HG03558 (cell line): ENCODE results near the gene CRIM1.

Source experiments
- ATAC-seq: cut with Tn5 transposase; IDR thresholded peaks from one replicate; pipeline ENCODE4 v1.9.1; 2021; ENCODE audit warnings: moderate number of reproducible peaks; ENCODE audit not compliant: unreplicated experiment; ENCODE audit errors: extremely low read depth

The CRIM1 gene

DNA sequence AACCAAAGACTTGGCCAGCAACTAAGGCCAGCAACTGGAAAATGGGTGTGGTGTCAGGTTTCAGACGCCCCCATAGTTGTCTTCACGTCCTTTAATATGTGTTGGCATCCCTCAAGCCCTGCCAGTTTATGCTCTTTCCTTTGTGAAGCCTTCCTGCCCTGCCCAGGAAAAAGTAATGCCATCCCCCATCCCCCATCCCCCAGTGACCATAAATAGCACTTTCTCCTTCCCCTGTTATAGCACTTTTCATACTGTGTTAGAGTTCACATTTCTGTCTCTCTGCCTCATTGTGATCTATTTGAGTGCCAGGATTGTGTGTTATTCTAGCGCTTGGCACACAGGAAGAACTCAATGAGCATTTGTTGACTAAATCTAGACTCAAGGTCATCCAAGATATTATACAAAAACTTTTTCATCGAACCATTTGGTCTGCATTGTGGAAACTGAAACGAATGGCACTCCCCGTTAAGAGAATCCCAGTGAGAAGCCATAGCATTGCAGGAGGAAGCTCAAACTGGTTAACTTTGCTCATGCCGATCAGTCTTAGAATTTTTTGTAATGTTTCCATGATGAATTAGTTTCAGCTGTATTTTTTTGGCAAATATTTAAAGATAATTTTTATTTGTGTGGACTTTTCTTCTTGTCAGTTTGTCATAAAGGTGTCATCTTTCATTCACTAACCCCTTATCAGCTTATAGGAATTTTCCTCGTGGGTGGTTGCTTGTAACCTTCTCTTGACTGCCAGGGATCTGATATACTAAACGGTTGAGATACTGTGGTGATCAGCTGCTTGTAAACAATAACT lies 15.7 kb downstream of the CRIM1 start:
- no peak for ATAC-seq

DNA sequence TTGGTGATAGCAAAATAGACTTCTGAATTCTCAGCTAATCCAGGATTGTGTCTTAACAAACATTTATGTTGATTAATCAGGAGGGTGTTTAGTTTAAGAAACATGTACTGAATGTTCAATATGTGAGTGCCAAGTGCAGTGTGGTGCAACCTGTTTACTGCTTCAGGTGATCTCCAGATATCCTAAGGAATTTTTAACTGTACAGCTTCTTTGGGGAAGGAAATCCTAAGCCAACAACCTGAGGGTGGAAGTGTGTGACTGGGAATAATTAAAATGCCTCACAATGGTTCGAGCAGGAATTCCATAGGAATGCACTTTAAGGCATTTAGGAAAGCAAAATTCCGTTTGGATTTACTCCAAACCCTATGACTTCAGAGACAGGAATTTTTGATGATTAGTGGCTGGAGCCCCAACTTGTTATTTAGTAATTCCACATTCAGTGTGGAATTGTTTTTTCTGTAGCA lies 16.4 kb downstream of the CRIM1 start:
- no peak for ATAC-seq

DNA sequence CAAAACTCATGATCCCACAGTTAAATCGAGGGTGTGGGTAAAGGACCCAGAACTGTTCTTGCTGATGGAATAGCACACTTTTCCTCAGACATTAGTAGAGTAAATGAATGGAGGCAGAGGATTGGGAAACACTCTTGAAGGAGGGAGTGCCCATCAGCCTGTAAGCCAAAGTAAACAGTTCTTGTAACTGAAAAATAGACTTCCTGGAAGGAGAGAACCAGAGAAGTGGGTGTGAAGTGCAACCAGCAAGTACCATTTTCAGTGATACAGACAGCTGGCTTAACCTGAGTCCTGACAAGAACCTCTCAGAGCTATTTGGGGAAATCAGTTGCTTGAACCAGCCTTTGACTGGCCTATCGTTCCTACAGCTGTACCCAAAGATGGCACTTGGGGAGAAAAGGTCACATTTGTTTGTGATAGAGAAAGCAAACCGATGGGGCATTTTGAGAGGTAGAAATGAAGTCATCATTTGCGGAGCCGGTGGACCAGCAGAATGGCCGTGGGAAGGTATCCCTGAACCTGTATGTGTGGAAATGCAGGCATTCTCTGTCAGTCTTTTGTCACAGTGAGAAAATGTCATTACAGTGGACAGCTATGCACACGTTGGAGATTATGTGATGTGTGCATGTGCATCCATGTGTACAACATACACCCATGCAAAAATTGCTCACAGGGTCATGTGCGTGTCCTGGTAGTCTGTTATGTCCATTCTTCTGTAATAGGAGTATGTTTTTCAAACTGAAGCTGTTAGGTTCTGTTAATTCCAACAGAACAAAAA lies 17.8 kb downstream of the CRIM1 start:
- ATAC-seq, result no peak

DNA sequence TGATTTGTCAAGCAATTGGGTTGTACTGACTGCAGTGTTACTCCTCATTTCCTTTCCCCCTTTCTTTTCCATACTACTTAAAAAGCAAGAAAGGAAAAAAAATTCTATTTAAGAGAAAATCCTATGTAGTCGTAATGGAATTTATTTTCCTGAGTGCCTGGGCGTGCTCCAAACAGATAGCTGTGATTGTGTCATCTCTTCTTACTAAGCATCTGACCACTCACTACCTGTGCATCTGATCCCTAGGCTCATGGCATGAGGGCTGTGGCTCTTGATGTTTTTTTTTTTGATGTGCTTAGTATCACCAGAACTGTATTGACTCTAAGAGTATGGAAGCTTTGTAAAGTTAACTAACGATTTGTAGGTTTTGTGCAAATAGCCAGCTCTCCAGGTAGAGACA lies 19.0 kb downstream of the CRIM1 start:
- ATAC-seq, result no peak

DNA sequence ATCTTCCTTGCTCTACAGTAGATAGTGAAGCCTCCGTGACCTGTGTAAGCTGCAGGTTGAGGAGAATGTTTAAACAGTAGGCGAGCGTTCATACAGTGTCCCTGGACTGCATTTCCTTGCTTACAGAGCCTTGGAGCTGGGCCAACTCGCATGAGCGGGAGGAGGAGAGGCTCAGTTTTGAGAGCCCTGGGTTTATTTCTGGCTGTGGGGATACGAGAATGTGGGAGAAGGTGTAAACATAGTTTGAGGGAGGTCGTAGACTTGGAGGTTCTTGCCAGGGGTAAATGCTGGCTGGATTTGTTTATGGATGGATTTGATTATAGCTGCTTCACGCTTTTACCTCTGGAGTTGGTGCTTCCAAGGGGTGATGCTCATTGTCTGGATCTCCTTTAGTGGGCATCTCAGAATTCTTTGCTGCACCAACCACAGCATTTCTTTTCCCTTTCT lies 20.8 kb downstream of the CRIM1 start:
- ATAC-seq, result no peak

DNA sequence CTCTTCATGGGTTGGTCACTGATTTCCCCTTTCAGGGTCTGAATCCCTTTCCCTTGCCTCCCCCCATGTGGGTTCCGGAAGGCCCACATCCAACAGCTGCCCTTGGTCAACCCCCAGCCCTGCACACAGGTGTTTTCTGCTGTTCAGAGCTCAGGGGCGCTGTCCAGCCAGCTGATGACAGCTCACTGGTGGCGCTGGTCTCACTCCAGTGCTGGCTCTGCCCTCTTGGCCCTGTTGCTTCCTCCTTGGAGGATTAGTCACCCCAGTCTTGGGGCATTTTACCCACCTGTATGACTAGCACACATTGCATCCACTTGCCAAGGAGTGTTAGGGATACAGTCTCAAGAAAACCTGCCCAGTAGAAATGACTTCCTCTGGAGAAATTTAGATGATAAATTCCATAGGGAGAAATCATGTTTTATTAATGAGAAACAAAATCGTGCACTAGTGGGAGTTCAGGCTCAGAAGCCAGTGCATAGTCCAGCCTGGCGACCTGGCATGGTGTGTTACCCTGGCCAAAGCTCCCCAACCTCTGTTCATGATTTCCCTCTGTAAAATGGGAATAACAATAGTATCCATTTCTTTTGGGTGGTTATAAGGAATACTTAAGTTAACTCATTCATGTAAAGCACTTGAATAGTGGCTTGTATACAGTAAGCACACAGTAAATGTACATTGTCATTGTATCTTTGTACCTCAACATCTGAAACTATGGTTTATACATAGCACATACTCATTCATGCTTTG lies 21.6 kb downstream of the CRIM1 start:
- no peak for ATAC-seq

DNA sequence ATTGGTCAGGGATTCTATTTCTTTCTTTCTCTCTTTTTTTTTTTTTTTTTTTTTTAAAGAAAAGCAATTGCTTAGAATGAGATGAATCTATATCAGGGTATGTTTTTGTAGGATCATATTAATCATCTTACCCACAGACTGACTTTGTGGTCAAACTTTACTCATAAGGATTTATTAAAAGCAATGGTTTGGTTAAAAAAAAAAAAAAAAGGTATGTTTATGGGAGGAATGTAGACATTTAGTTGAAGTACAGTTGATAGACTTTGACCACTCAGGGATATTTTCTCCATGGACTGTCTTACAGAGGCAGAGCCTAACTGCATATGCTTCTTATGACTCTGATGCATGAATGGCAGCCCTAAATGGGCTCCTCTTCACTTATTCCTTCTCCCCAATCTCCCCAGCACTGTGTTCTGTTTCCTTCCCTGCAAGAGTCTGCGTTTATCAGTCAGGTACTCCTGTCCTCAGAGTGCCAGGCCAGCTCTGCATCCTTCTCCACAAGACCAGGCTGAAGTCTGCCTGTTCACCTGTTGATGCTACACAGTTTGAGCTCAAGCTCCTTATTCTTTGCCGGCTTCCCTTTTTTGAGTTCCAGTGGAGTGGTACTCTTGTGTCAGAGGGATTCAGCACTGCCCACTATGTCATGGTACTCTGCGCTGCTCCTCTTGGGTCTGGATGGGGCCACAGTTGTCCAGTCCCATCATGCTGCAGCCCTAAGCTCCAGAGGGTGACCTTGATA lies 24.3 kb downstream of the CRIM1 start:
- ATAC-seq, result no peak

DNA sequence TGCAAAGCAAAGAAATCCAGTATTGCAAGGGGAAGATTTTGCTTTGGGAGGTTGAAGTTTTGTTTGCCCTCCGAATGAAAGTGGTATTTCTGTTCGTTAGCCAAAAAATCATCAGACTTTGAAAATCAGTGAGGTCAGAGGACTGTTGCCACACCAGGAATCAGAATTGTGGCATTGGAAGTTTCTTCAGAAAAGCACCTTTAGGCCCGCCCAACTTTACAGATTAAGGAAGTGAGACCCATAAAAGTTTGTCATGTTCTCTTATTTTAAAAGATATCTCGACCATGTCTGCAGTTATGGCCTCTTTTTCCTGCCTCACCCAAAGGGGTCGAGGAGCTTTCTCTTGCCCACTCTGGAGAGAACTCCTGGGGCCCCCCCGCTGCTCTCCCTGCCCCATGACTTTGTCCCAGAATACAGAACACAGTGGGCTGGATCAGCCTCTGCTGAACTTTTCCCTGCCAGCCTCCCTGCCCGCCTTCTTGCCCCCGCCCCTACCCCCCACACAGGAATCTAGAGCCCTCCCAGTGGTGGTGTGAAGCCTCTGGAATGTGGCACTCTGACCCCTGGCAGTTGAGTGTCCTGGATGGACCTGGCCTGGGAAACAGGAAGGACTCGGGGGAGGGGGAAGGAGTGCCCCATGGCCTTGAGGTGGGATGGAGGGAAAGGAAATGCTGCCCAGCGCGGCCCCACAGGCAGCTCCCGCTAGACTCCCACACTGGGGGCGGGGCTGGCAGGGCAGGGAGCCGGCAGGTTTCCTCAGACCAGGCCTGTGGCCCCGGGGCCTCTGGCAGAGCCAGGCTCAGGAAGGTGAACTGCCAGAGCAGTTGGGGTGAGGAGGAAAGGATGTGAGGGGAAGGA lies 25.3 kb downstream of the CRIM1 start:
- no peak for ATAC-seq

DNA sequence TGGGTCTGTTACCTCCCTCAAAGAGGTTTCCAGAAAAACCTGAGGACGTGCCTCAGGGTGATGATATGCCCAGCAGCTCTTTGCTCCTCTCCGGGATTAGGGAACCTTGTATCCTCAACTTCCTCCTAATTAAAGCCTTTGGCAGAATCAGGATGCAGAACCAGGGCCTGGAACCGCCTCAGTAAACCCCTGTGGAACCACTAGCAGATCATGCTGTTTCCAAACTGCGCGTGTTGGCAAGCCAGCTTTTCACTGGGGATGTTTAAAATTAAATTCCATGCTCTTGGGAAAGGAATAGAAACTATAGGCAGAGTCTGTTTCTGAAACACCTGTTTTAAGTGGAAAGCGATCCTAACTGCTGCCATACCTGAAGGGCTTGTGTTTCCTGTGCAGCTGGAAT lies 26.4 kb downstream of the CRIM1 start:
- no peak for ATAC-seq

DNA sequence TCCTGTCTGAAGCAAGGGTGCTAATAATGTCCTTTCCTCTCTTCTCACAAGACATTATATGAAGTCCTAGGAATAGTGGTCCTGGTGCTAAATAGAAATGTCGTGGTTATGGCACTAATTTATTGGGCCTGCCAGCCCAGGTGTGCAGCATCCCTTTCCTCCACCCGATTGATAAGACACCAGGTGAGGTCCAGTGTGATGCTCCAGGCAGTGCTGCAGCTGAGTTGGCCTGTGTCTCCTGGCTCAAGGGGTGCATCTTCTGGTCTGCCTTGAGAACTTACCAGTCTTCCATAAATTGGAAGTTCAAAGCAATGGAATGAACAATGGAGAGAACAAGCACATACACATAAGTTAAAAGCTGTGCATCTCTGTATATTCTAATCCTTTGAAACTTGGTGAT lies 26.9 kb downstream of the CRIM1 start:
- ATAC-seq, result no peak

DNA sequence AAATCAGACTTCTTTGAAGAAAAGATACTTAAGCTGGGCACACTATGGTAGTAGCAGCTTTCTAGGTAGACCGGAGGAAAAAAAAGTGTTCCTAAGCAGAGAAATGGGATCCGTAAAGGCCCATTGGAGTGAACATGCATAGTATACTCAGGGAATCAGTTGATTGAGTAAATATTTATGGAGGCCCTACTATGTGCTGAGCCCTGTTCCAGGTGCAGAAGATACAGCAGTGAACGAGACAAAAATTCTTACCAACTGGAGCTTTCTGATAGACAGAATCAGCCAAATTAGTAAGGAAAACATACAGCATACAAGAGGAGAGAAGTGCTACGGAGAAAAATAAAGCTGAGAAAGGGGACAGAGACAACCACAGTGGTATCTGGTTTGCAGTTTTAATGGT lies 28.1 kb downstream of the CRIM1 start:
- ATAC-seq, result no peak

DNA sequence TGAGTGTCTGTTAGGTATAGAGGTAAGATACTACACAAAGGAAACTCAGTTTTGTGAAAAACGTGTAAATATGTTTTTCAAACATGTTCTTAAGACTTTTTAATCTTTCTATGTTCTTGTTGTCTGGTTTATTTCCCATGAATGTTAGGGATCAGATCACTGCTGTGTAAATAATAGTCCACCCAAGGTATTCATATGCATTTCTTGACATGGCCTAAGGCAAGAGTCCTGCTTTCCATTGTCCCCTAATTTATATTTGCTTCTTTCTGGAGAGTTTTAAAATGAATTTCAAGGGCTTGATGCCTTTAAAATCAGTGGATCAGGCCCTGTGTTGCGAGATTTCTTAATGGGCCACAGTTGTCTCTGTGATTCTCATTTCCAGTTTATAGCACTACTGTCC lies 28.9 kb downstream of the CRIM1 start:
- no peak for ATAC-seq

DNA sequence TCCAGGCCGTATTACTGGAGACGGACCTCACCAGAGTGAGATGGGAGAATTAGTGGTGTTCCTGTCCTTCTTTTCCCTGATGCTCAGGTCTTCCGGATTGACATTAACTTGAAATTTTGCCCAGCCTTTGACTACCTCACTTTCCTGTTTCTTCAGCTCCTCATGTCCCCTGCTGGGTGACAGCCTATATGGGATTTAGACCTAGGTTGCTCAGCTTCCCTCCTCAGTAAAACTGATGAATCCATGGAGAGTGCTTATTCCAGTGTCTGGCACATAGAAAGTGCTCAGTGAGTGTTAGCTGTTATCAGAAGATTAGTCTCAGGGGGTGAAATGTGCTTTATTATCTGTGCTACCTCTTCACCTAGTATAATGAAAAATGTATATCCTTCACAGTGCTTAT lies 30.0 kb downstream of the CRIM1 start:
- ATAC-seq, result no peak

DNA sequence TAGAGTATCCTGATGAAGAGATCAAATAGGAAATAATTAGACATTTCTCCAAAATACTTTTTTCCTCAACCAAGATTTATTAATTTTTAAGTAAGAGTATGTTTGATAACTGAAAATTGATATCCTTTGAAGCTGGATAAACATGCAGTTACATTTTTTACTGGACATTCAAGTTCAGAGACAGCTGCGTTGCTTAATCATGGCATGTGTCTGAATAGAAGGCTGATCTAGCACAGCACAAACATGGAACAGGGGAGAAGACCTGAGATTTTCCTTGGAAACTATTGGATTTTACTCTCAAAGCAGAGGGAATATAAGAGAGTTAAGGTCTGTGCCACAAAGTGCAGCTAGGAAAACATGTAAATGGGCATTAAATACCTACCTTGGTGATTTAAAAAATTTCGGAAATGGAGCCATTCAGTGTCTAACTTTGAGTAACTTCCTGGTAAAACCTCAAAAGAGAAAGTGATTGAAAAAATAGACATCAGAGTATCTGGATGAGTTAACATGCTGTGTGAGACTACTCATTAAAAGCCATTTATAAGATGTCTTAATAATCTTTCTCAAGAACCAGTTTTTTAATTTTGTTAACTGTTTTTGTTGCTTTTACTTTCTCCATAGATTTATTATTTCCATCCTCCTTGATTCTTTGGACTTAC lies 31.8 kb downstream of the CRIM1 start:
- ATAC-seq, result no peak

DNA sequence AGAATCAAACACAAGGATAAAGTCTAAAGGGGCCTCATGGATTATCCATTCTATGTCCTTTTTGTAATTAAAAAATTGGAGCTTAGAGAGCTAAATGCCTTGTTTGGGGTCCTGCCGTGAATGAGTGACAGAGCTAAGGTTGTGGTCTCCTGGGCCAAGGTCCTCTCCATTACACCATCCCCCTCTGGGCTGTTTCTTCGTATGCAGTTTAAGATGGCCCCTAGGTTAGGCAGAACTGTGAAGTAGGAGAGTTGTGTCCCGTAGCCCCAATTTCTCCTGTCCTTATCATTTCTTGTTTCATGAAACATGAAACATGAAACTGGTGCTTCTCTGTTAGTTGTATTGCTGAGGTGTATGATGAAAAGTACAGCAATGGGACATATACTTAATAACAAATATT lies 32.9 kb downstream of the CRIM1 start:
- ATAC-seq, result no peak

DNA sequence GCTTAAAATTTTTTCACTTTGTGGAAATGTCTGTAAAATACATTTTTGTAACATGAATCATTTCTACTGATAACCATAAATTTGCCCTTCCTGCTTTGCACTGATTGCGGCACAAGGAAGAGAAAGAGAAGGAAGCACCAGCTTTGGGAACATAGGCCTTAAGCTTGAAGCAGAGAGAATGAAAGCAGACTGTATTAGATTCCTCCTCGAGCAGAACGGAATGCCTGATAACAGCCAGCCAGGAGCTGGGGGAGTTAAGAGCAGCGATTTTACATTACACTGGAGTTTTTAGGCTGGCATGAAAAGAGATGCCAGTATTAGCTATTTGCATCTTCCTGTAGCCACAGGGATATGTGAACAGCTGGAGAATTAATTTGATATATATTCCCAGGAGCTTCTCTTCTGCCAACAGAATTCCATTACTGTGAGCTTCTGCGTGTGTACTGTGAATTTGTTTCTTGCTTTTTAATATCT lies 33.5 kb downstream of the CRIM1 start:
- ATAC-seq, result no peak

DNA sequence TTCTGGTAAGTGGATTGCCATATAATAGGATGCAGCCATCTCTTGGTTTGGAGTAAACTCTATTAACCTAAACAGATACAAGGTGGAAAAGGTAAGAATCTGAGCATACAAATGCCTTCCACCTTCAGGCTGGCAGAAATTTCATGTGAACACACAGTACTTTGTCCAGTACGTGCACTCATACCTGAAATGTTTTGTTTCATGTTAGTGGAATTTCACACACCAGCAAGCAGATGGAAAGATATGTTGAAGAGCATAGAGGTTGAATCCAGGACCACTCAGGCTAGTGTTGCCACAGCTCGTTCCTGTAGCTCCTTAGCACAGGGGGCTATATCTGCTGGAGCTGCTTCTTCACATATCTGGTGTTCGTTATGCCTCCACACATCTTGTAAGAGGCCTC lies 34.0 kb downstream of the CRIM1 start:
- ATAC-seq, result no peak

DNA sequence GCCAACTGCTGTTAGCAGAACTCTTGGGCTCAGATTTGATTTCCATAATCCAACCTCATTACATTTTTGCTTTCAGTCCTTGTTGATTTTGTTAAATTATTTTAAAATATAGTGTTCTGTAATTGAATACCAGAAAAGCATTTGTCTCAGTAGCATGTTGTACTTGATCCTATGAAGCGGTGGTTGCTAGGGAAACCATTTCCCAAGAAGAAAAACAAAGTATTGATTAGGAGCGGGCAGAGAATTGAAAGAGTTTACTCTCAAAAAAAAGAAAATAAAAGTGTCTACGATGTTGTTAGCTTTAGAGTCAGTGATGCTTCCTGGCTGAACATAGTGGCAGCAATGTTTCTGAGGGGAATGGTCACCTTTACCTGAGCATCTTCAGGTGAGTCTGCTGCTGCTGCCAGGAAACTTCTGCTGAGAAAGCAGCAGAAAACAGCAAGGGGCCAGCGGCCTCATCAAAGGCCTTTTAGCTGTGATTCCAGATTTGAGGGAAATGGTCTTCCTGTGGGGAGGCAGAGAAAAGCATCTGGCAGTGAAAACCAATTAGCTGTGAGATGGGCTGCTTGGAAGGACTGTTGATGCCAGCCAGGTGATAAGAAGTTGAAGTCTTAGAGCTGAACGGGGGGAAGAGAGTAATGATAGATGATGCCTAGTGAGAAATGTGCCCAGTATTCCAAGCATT lies 37.1 kb downstream of the CRIM1 start:
- ATAC-seq, result no peak
